ENCODE results near the gene MOGAT1. TPM values are rescaled to one million over a fixed set of nuclear protein-coding genes. Genes with fewer than 3 reads are reported as not detected.

The MOGAT1 gene
- total RNA-seq, 1 experiment from 2014 or later: not detected

GRCh38 chr2:222651718-222652418 lies 19.6 kb upstream of the MOGAT1 start:
- no peaks in the 10 kb centered on the region for H3K9me3 Mint-ChIP-seq (ENCODE audit: unreplicated experiment)
- intact Hi-C loops (cut with micrococcal nuclease): no loop called here
- H3K36me3 Mint-ChIP-seq (ENCODE audit: insufficient read depth, unreplicated experiment): peaks cover 20% of the 10 kb centered on the region
- CTCF ChIA-PET: interaction anchor here (0.6 to 2.8 kb wide), 2 partner anchors 10 to 210 kb away, joined by 4 to 6 read pairs; no protein-coding TSS in a partner anchor
- H3K4me3 Mint-ChIP-seq (ENCODE audit: unreplicated experiment): no peak overlapping the region
- H3K4me1 Mint-ChIP-seq (ENCODE audit: insufficient read depth, unreplicated experiment): peaks cover 25% of the 10 kb centered on the region
- no peak for TF ChIP-seq CTCF (IDR thresholded peaks at IDR 0.05; ENCODE audit: unreplicated experiment)
- BruUV-seq (replicated peaks): no TSS peak
- H3K27ac Mint-ChIP-seq (ENCODE audit: low read depth, unreplicated experiment): peak overlapping the region; percentile 43
- POLR2A ChIA-PET: interaction anchor here (0.6 to 2.7 kb wide), 5 partner anchors 12 to 334 kb away, joined by 4 to 11 read pairs (median 4); no protein-coding TSS in a partner anchor
- no peak for DNase-seq (ENCODE audit: unreplicated experiment)
- no peaks in the 10 kb centered on the region for H3K27me3 Mint-ChIP-seq (ENCODE audit: insufficient read depth, unreplicated experiment)

- peaks cover 12% of the 10 kb centered on the region for H3K36me3 Mint-ChIP-seq (ENCODE audit: insufficient read depth, unreplicated experiment)
- H3K27ac Mint-ChIP-seq (ENCODE audit: low read depth, unreplicated experiment): peak overlapping the region; percentile 43
- peak; percentile 38 for DNase-seq (ENCODE audit: unreplicated experiment)
- POLR2A ChIA-PET: interaction anchor here (0.7 to 2.7 kb wide), 8 partner anchors 13 to 947 kb away, joined by 3 to 11 read pairs (median 4); no protein-coding TSS in a partner anchor
- H3K4me1 Mint-ChIP-seq (ENCODE audit: insufficient read depth, unreplicated experiment): peaks cover 26% of the 10 kb centered on the region
- no peak for TF ChIP-seq CTCF (IDR thresholded peaks at IDR 0.05; ENCODE audit: unreplicated experiment)
- no peaks in the 10 kb centered on the region for H3K27me3 Mint-ChIP-seq (ENCODE audit: insufficient read depth, unreplicated experiment)
- no TSS peak for BruUV-seq (replicated peaks)
- CTCF ChIA-PET: interaction anchor here (0.7 to 2.8 kb wide), 2 partner anchors 17 to 209 kb away, joined by 4 to 6 read pairs; no protein-coding TSS in a partner anchor
- peak overlapping the region; percentile 99 for H3K4me3 Mint-ChIP-seq (ENCODE audit: unreplicated experiment)
- intact Hi-C loops (cut with micrococcal nuclease): no loop called here
- H3K9me3 Mint-ChIP-seq (ENCODE audit: unreplicated experiment): no peaks in the 10 kb centered on the region
Measured at GRCh38 chr2:222652491-222653255, 18.8 kb upstream of the MOGAT1 start.

GRCh38 chr2:222653280-222653679 lies 18.2 kb upstream of the MOGAT1 start:
- H3K4me3 Mint-ChIP-seq (ENCODE audit: unreplicated experiment): peak overlapping the region; percentile 99
- no peaks in the 10 kb centered on the region for H3K9me3 Mint-ChIP-seq (ENCODE audit: unreplicated experiment)
- H3K27ac Mint-ChIP-seq (ENCODE audit: low read depth, unreplicated experiment): peak overlapping the region; percentile 43
- no peak for TF ChIP-seq CTCF (IDR thresholded peaks at IDR 0.05; ENCODE audit: unreplicated experiment)
- CTCF ChIA-PET: interaction anchor here (0.7 to 2.8 kb wide), 3 partner anchors 15 to 209 kb away, joined by 4 to 6 read pairs (median 5); no protein-coding TSS in a partner anchor
- no peak for DNase-seq (ENCODE audit: unreplicated experiment)
- POLR2A ChIA-PET: interaction anchor here (0.7 to 2.7 kb wide), 7 partner anchors 13 to 946 kb away, joined by 3 to 11 read pairs (median 3); no protein-coding TSS in a partner anchor
- peaks cover 26% of the 10 kb centered on the region for H3K4me1 Mint-ChIP-seq (ENCODE audit: insufficient read depth, unreplicated experiment)
- intact Hi-C loops (cut with micrococcal nuclease): no loop called here
- no peaks in the 10 kb centered on the region for H3K27me3 Mint-ChIP-seq (ENCODE audit: insufficient read depth, unreplicated experiment)
- H3K36me3 Mint-ChIP-seq (ENCODE audit: insufficient read depth, unreplicated experiment): peaks cover 7% of the 10 kb centered on the region
- TSS peak; percentile 21 for BruUV-seq (replicated peaks)
